GM19025 (cell line): Measurements from ENCODE around the gene UBA1.

Experiments
- ATAC-seq: cut with Tn5 transposase; IDR thresholded peaks from one replicate; pipeline ENCODE4 v1.9.1; 2021; ENCODE audit warnings: mild to moderate bottlenecking, low read depth, moderate library complexity; ENCODE audit not compliant: unreplicated experiment

The UBA1 gene

DNA sequence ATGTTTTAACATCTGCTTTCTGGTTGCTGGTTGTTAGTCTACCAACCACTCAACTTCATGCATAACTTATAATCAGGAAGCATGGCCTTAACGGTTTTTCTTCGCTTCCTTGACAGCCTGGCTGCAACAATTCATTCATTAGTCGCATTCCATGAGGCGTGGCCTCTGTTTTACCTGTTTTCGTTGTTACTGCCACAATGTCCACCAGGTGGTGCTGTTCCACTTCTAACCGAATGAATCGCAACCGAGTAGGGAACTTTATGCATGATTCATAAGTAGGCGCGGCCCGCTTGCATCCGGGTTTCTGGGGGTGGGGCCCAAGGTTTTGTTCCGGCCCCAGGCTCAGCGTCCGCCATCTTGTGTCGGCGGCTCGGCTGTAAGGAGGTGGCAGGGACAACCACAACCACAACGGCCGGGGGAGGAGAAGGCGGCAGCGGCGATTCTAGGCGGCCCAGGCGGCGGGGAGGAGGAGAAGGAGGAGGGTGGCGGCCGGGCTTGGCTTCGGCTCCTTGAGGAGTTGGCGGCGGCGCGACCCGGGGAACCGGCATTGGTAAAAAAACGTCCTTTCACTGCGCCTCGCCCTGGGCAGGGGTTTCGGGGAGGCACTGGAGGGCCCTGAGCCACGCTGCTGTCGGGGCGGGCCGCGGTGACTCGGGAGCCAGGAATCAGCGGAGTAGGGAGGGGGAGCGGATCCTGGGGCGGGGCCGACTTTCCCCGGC lies at the start of gene UBA1:
Gene UBA1, plus strand, starts transcription at position 355 of the 719 bp plus-strand sequence. CDS start 4,974 bp downstream, outside the sequence.
- peak; percentile 49 for ATAC-seq

DNA sequence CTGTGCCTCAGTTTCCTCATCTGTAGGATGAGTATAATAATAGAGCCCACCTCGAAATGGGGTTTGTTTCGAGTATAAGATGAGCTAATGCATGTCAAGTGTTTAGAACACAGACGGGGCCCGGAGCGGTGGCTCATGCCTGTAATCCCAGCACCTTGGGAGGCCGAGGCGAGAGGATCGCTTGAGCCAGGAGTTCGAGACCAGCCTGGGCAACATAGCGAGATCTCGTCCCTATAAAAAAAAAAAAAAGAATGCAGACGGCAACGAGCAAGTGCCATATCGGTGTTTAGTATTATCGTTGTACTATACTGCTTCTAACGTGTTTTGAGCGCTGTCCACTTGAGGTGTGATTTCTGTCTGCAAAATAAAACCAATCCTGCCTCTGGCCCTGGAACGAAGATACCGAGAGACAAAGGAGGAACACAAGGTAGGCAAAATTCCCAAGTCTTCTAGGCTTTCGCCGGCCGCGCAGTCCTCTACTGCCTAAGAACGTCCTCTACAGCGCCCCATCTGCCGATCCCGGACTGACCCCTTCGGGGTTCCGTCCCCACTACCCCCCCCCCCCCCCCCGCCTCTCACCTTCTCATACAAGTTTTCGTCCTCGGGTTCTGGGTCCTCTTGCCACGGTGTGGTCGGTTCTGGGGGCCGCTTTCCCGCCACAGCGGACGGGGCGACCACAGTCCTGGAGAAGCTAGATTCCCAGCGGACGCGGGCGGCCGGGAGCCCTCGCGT lies 49.6 kb upstream of the UBA1 start:
- no peak for ATAC-seq

GRCh38 chrX:47144626-47145394 lies 48.8 kb upstream of the UBA1 start, which contains the start of the genes NDUFB11 and RBM10:
TSS of gene NDUFB11 (minus strand) at chrX:47144702. CDS start at chrX:47144679, 23 bp downstream.
TSS of gene RBM10 (plus strand) at chrX:47145221. CDS start at chrX:47147482, 2,261 bp downstream.
- ATAC-seq, result peak; percentile 89

GRCh38 chrX:47145395-47146120 lies 48.1 kb upstream of the UBA1 start:
- peak; percentile 18 for ATAC-seq

GRCh38 chrX:47146121-47146935 lies 47.3 kb upstream of the UBA1 start:
- no peak for ATAC-seq

- no peak for ATAC-seq
Observed at GRCh38 chrX:47146936-47147859, 46.4 kb upstream of the UBA1 start.

DNA sequence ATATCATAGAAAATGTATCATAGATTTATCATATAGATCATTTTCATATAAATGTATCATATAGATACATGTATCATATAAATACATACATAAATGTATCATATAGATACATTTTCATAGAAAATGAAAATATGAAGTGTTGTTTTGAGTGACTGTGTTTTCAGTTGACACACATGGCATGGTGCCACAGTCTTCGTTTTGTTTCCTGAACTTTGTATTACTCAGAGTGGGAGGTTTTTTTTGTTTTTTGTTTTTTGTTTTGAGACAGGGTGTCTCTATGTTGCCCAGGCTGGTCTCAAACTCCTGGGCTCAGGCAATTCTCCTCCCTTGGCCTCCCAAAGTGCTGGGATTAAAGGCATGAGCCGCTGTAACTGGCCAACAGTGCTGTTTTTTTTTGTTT lies 44.7 kb upstream of the UBA1 start:
- no peak for ATAC-seq

DNA sequence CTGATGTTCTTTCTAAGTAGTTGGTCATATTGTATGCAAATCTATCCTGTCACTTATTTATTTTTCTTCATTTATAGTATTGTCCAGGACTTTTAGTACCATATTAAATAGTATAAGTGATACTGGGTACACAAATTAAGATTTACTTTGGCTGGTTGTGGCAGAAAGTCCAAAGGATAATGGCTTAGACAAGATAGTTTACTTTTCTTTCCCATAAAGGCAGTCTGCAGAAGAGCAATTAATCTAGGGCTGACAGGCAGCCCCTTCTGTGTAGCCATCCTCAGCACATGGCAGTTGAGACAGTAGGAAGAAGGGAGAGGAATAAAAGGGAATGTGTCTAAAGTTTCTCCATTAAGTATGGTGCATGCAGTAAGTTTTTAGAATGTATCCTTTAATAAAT lies 42.2 kb upstream of the UBA1 start:
- no peak for ATAC-seq

GRCh38 chrX:47156611-47157520 lies 36.8 kb upstream of the UBA1 start:
- ATAC-seq, result no peak

DNA sequence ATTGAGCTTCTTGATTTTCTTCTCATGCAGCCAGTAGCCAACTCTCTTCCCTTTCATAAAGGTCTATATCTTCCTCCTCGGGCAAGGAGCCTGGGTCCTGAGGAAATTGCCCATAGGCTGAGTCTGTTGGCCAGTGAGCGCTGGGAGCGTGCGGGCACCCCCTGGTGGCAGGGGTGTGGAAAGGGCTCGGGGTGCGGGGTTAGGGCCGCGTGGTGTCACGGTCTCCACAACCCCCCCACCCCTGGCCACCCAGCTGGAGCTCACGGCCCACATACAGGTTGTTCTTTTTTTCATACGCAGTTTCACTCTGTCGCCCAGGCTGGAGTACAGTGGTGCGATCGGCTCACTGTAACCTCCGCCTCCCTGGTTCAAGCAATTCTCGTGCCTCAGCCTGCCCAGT lies 35.5 kb upstream of the UBA1 start:
- no peak for ATAC-seq

GRCh38 chrX:47158781-47159180 lies 34.8 kb upstream of the UBA1 start:
- no peak for ATAC-seq

DNA sequence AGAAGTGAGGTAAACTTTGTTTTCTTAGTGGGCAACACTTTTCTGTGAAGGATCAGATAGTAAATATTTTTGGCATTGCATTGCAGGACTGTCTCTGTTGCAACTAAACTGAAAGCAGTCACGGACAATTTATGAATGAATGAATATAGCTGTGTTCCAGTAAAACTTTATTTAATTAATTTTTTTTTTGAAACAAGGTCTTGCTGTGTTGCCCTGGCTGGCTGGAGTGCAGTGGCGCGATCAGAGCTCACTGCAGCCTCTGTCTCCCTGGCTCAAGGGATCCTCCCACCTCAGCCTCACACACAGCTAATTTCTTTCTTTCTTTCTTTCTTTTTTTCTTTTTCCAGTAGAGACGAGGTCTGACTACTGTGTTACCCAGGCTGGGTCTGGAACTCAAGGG lies 32.8 kb upstream of the UBA1 start:
- ATAC-seq, result no peak

DNA sequence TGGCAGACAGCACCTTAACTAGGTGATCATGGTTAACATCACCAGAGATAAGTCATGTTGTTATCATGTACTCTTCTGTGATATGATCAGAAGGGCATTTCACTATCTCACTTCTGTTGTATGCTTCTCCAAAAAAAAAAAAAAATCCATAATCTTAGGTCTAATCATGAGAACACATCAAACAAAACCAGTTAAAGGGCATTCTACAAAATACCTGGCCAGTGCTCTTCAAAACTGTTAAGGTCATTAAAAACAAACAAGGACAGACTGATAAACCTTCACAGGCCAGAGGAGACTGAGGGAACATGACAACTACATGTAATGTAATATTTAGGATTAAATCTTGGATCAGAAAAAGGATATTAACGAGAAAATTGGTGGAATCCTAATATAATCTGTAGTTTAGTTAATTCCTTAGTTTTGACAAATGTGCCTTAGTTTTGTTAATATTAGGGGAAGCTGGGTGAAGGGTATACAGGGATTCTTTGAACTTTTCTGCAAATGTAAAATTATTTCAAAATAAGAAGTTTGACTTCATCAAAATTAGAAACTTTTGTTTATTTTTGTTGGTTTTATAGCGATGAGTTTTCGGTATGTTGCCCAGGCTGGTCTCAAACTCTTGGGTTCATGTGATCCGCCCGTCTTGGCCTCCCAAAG lies 30.6 kb upstream of the UBA1 start:
- no peak for ATAC-seq

- ATAC-seq, result no peak
Observed at GRCh38 chrX:47164420-47164819, 29.2 kb upstream of the UBA1 start.

DNA sequence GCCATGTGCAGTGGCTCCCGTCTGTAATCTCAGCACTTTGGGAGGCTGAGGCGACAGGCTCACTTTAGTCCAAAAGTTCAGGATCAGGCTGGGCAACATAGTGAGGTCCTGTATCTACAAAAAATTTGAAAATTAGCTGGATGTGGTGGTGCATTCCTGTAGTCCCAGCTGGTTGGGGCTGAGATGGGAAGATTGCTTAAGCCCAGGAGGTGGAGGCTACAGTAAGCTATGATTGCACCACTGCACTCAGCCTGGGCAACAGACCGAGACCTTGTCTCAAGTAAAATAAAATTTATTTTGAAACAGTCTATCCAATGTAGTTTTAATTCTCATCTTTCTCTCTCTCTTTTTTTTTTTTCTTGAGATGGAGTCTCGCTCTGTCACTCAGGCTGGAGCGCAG lies 27.5 kb upstream of the UBA1 start:
- ATAC-seq, result no peak

GRCh38 chrX:47168495-47169073 lies 25.0 kb upstream of the UBA1 start:
- no peak for ATAC-seq

- no peak for ATAC-seq
Observed at GRCh38 chrX:47169273-47169672, 24.4 kb upstream of the UBA1 start.
